Kasumi-1 (cell line): ENCODE data around the gene KANK3.
"Not testable (repeated sequence)": the region's sequence is repeated elsewhere in the genome, so short reads cannot be mapped to it uniquely, and the experiment has no call there.

ENCODE experiments used
- DNase-seq, 2 experiments: peaks; one replicate each; lab custom pipeline; 2025; lab: John Stamatoyannopoulos, UW

KANK3 gene

GRCh38 chr19:8342684-8343482, at the start of gene KANK3:
KANK3 (minus strand) TSS chr19:8343262; CDS start chr19:8337828, 5,434 bp downstream.
- peak; percentile 91 to 92 for DNase-seq

- DNase-seq, result no peak
Observed at GRCh38 chr19:8392017-8392591, 49.0 kb upstream of the KANK3 start.

- no peak for DNase-seq
Observed at GRCh38 chr19:8391198-8392016, 48.3 kb upstream of the KANK3 start.

- DNase-seq, result peak; percentile 85 to 88
Observed at GRCh38 chr19:8390617-8390981, 47.5 kb upstream of the KANK3 start.

- DNase-seq, result peak; percentile 100
Observed at GRCh38 chr19:8389891-8390616, 47.0 kb upstream of the KANK3 start, which contains the start of gene RAB11B. RAB11B (plus strand) TSS chr19:8390360; CDS start chr19:8390417, 57 bp downstream.

- DNase-seq, result no peak
Observed at GRCh38 chr19:8388612-8388958, 45.5 kb upstream of the KANK3 start.

GRCh38 chr19:8387688-8388611, 44.9 kb upstream of the KANK3 start:
- no peak for DNase-seq

- DNase-seq, result no peak
Observed at GRCh38 chr19:8386990-8387389, 43.9 kb upstream of the KANK3 start.

- DNase-seq, result not testable (repeated sequence)
Observed at GRCh38 chr19:8386419-8386818, 43.4 kb upstream of the KANK3 start.

GRCh38 chr19:8385566-8385965, 42.5 kb upstream of the KANK3 start:
- not testable (repeated sequence) for DNase-seq

- not testable (repeated sequence) for DNase-seq
Observed at GRCh38 chr19:8385103-8385502, 42.0 kb upstream of the KANK3 start.

GRCh38 chr19:8384569-8384968, 41.5 kb upstream of the KANK3 start:
- DNase-seq, result not testable (repeated sequence)

GRCh38 chr19:8379156-8379891, 36.3 kb upstream of the KANK3 start:
- not testable (repeated sequence) for DNase-seq

- no peak for DNase-seq
Observed at GRCh38 chr19:8377598-8377997, 34.5 kb upstream of the KANK3 start.

GRCh38 chr19:8376373-8376974, 33.4 kb upstream of the KANK3 start:
- DNase-seq, result not testable (repeated sequence)

- not testable (repeated sequence) for DNase-seq
Observed at GRCh38 chr19:8375766-8376165, 32.7 kb upstream of the KANK3 start.

GRCh38 chr19:8373867-8374813, 31.1 kb upstream of the KANK3 start:
- no peak for DNase-seq

- peak; percentile 48 to 56 for DNase-seq
Observed at GRCh38 chr19:8371011-8371804, 28.1 kb upstream of the KANK3 start.
